Endothelial cell of umbilical vein (primary cell): ENCODE measurements around the gene CLEC16A. TPM values are rescaled to one million over a fixed set of nuclear protein-coding genes. Genes with fewer than 3 reads are reported as not detected.

Source experiments
- BruUV-seq: library from RNA; stranded (reverse); fragments of 400-500 nt; replicated peaks from 2 replicates; lab custom pipeline; 2021; lab: Mats Ljungman, UMichigan
- CTCF ChIA-PET: fragments of 300-600, 350-600 bp; sonication (Branson Sonifier 250); formaldehyde crosslinking; loops from one replicate; lab custom pipeline; 2021; ENCODE audit warnings: antibody characterized with exemption, inconsistent platforms; lab: Charles Lee
- POLR2A ChIA-PET: fragments of 300-600, 350-600 bp; sonication (Branson Sonifier 250); formaldehyde crosslinking; loops from one replicate; lab custom pipeline; 2021; ENCODE audit warnings: antibody characterized with exemption, inconsistent platforms; lab: Charles Lee
- DNase-seq: peaks from one replicate; pipeline ENCODE4 v3.0.0-alpha.2; 2011; ENCODE audit warnings: low read depth, low spot score
- FAIRE-seq: peaks from 2 replicates; lab custom pipeline; 2011; peaks lifted over from hg19 to GRCh38; lab: Jason Lieb, UNC
- H2AFZ ChIP-seq: 2 replicates; pipeline ENCODE4 v1.6.0; 2012; ENCODE audit warnings: low read depth, low read length, control low read depth, inconsistent platforms
- H3K27ac ChIP-seq: 2 replicates; pipeline ENCODE4 v1.5.1; 2011; ENCODE audit warnings: low read depth, mild to moderate bottlenecking, control low read depth, low read length, moderate library complexity; ENCODE audit not compliant: insufficient read depth
- H3K27me3 ChIP-seq, 2 experiments: 2 replicates each; pipeline versions ENCODE4 v1.6.0 to v1.6.1; 2011; ENCODE audit warnings: low read length in 2 of 2, mixed read lengths in 1 of 2; ENCODE audit not compliant: control insufficient read depth in 2 of 2, insufficient read depth in 2 of 2
- H3K36me3 ChIP-seq, 2 experiments: 2 replicates in 1 of 2; 3 replicates in 1 of 2; pipeline ENCODE4 v1.5.1; 2011; ENCODE audit warnings: low read length in 2 of 2, mild to moderate bottlenecking in 1 of 2, moderate library complexity in 1 of 2; ENCODE audit not compliant: control insufficient read depth in 2 of 2, insufficient read depth in 2 of 2; ENCODE audit errors: extremely low read depth in 1 of 2
- H3K4me1 ChIP-seq: 3 replicates; pipeline ENCODE4 v1.5.1; 2011; ENCODE audit warnings: mild to moderate bottlenecking, low read length; ENCODE audit not compliant: control insufficient read depth, insufficient read depth; ENCODE audit errors: extremely low read depth
- H3K4me2 ChIP-seq: 2 replicates; pipeline ENCODE4 v1.6.1; 2011; ENCODE audit warnings: low read length, control low read depth, mixed read lengths; ENCODE audit not compliant: insufficient read depth
- H3K4me3 ChIP-seq, 3 experiments: fragments of 200-600 bp in 1 of 3; sonication (generic), shearing (Covaris generic) in 1 of 3; replicated peaks in 1 of 3; 2 replicates each; pipeline ENCODE4 v1.5.1; 2011 to 2016; ENCODE audit warnings: control low read depth in 3 of 3, low read length in 3 of 3, mild to moderate bottlenecking in 2 of 3, inconsistent platforms in 1 of 3, low read depth in 1 of 3, moderate library complexity in 1 of 3; ENCODE audit not compliant: insufficient read depth in 1 of 3
- H3K79me2 ChIP-seq: 2 replicates; pipeline ENCODE4 v1.6.0; 2012; ENCODE audit warnings: low read length, inconsistent platforms; ENCODE audit not compliant: control insufficient read depth, insufficient read depth
- H3K9ac ChIP-seq: replicated peaks from 2 replicates; pipeline ENCODE3; 2011; ENCODE audit warnings: low read length, control low read depth; ENCODE audit not compliant: insufficient read depth; ENCODE audit errors: extremely low read depth
- H3K9me1 ChIP-seq: replicated peaks from 3 replicates; pipeline ENCODE4 v1.6.0; 2011; ENCODE audit warnings: mild to moderate bottlenecking, low read length; ENCODE audit not compliant: control insufficient read depth, insufficient read depth; ENCODE audit errors: extremely low read depth
- H3K9me3 ChIP-seq: replicated peaks from 2 replicates; pipeline ENCODE4 v1.5.1; 2012; ENCODE audit warnings: low read length, inconsistent platforms; ENCODE audit not compliant: control insufficient read depth, insufficient read depth
- H4K20me1 ChIP-seq: replicated peaks from 2 replicates; pipeline ENCODE3; 2011; ENCODE audit warnings: mild to moderate bottlenecking, low read length; ENCODE audit not compliant: control insufficient read depth, insufficient read depth; ENCODE audit errors: extremely low read depth
- CTCF ChIP-seq, 2 donors: IDR thresholded peaks; 1 replicate in 1 of 2; 2 replicates in 1 of 2; pipeline ENCODE4 v1.5.1; 2011; ENCODE audit warnings: low read length in 2 of 2, mild to moderate bottlenecking in 2 of 2, moderate library complexity in 2 of 2, control low read depth in 1 of 2, inconsistent platforms in 1 of 2, low read depth in 1 of 2; ENCODE audit not compliant: insufficient read depth in 1 of 2; ENCODE audit errors: extremely low read depth in 1 of 2
- EZH2 ChIP-seq: IDR thresholded peaks from 2 replicates; pipeline ENCODE4 v1.6.1; 2012; ENCODE audit warnings: borderline replicate concordance, low read depth, mild to moderate bottlenecking, moderate library complexity, low read length, inconsistent platforms; ENCODE audit not compliant: severe bottlenecking
- FOS ChIP-seq: IDR thresholded peaks from 2 replicates; pipeline ENCODE4 v1.6.1; 2011; ENCODE audit warnings: mild to moderate bottlenecking, low read length, moderate library complexity, borderline replicate concordance; ENCODE audit not compliant: insufficient read depth
- GATA2 ChIP-seq: IDR thresholded peaks from 2 replicates; pipeline ENCODE4 v1.7.0; 2011; ENCODE audit warnings: low read depth, mild to moderate bottlenecking, moderate library complexity, mixed read lengths, low read length; ENCODE audit not compliant: insufficient read length, insufficient read depth
- JUN ChIP-seq: IDR thresholded peaks from 2 replicates; pipeline ENCODE4 v1.6.1; 2011; ENCODE audit warnings: borderline replicate concordance, low read depth; ENCODE audit not compliant: insufficient read length, insufficient read depth
- MAX ChIP-seq: IDR thresholded peaks from 2 replicates; pipeline ENCODE4 v1.6.1; 2011; ENCODE audit not compliant: insufficient read depth, insufficient read length
- MYC ChIP-seq: IDR thresholded peaks from one replicate; pipeline ENCODE4 v1.6.1; 2011; ENCODE audit warnings: mild to moderate bottlenecking, low read depth, low read length
- POLR2A ChIP-seq: IDR thresholded peaks from 2 replicates; pipeline ENCODE4 v1.6.1; 2012; ENCODE audit warnings: low read depth, mild to moderate bottlenecking, control low read depth, low read length
- POLR2AphosphoS5 ChIP-seq: IDR thresholded peaks from 2 replicates; pipeline ENCODE4 v1.6.1; 2012; ENCODE audit warnings: low read depth, mild to moderate bottlenecking, control low read depth, low read length, moderate library complexity; ENCODE audit not compliant: insufficient read depth
- dilution Hi-C: fragments of 300-500 bp; cut with MboI; formaldehyde crosslinking; loops from one replicate; pipeline ENCODE4 v1.15.0; 2019; ENCODE audit warnings: low sequenced_read_pairs; ENCODE audit not compliant: extremely low pct_ligation_motif_present
- intact Hi-C: fragments of 100-400 bp; cut with micrococcal nuclease; formaldehyde crosslinking; loops from one replicate; pipeline ENCODE4 v1.10.0; 2022
- polyA plus RNA-seq, 4 experiments: library from polyadenylated mRNA; depleted of rRNA in 3 of 4; stranded (reverse) in 3 of 4; unstranded in 1 of 4; fragments of >200 nt; gene quantifications; 2 replicates each; pipeline versions ENCODE4 v1.2.1 to v1.2.3, GENCODE V29; 2011 to 2012; ENCODE audit warnings: missing spikeins in 1 of 4
- total RNA-seq: library from RNA; stranded (reverse); gene quantifications from 2 replicates; pipeline ENCODE4 v1.2.3, GENCODE V29; 2021

The CLEC16A gene
- total and polyA plus RNA-seq, 2 donors (not counting 3 experiments of a cell fraction or from before 2014, with no cell fraction given) = 11.4 to 23.3 TPM

- FAIRE-seq = no peak
These were observed 21.2 kb upstream of the CLEC16A start for GRCh38 chr16:10923146-10923649.

More at GRCh38 chr16:10923146-10923649, 21.2 kb upstream of the CLEC16A start:
- H3K4me1 ChIP-seq = no peaks in the 10 kb centered on the region
- no peak overlapping the region for H2AFZ ChIP-seq
- no peaks in the 10 kb centered on the region for H3K27me3 ChIP-seq
- peaks cover 0 to 7% of the 10 kb centered on the region in 2 experiments for H3K36me3 ChIP-seq
- intact Hi-C loops = no loop called here
- H3K79me2 ChIP-seq = no peaks in the 10 kb centered on the region
- H3K9me1 ChIP-seq = no peaks in the 10 kb centered on the region
- H3K4me3 ChIP-seq = no peak overlapping the region
- dilution Hi-C loops = no loop called here
- no peaks in the 10 kb centered on the region for H4K20me1 ChIP-seq
- POLR2A ChIA-PET = no interaction called here
- no peak for TF ChIP-seq EZH2
- TF ChIP-seq POLR2AphosphoS5 = no peak
- no peak for TF ChIP-seq CTCF (IDR thresholded peaks at IDR 0.05; ENCODE audit: extremely low read depth in 1 of 2, insufficient read depth in 1 of 2, low read depth in 1 of 2, low read length in 2 of 2)
- no peak for TF ChIP-seq POLR2A
- TF ChIP-seq GATA2 = no peak
- TF ChIP-seq MAX = no peak
- TF ChIP-seq JUN = no peak
- no peak for TF ChIP-seq MYC
- TF ChIP-seq FOS = no peak
- no peak overlapping the region for H3K27ac ChIP-seq
- no peak overlapping the region for H3K9ac ChIP-seq
- no TSS peak for BruUV-seq
- no peak overlapping the region for H3K4me2 ChIP-seq
- no peaks in the 10 kb centered on the region for H3K9me3 ChIP-seq
- no peak for DNase-seq
- CTCF ChIA-PET = no interaction called here
